Astrocyte of the spinal cord (primary cell): ENCODE results near the gene ENPP1.

Source experiments
- DNase-seq: peaks from one replicate; pipeline ENCODE4 v3.0.0; 2011; ENCODE audit warnings: low read depth, low spot score
- H3K4me3 ChIP-seq: 2 replicates; pipeline ENCODE4 v1.5.1; 2011; ENCODE audit warnings: low read depth, mild to moderate bottlenecking, low read length, moderate library complexity
- CTCF ChIP-seq: IDR thresholded peaks from 2 replicates; pipeline ENCODE4 v1.5.1; 2012; ENCODE audit warnings: low read depth, mild to moderate bottlenecking, low read length, inconsistent platforms
- in situ Hi-C: cut with HindIII; loops from 2 replicates; pipeline ENCODE4 v1.10.0; 2017; ENCODE audit warnings: low sequenced_read_pairs

The ENPP1 gene

GRCh38 chr6:131867744-131868143 lies 59.9 kb downstream of the ENPP1 start:
- H3K4me3 ChIP-seq: no peak overlapping the region
- peak; percentile 17 for DNase-seq
- in situ Hi-C loops: no loop called here
- no peak for TF ChIP-seq CTCF

GRCh38 chr6:131868836-131869235 lies 61.0 kb downstream of the ENPP1 start:
- DNase-seq: peak; percentile 40
- in situ Hi-C loops: no loop called here
- H3K4me3 ChIP-seq: no peak overlapping the region
- TF ChIP-seq CTCF: no peak

GRCh38 chr6:131875647-131876046 lies 67.8 kb downstream of the ENPP1 start:
- no peak overlapping the region for H3K4me3 ChIP-seq
- TF ChIP-seq CTCF: no peak
- DNase-seq: no peak
- in situ Hi-C loops: no loop called here

- no peak overlapping the region for H3K4me3 ChIP-seq
- in situ Hi-C loops: no loop called here
- TF ChIP-seq CTCF: no peak
- no peak for DNase-seq
Measured at GRCh38 chr6:131876545-131876944, 68.7 kb downstream of the ENPP1 start.

- no peak overlapping the region for H3K4me3 ChIP-seq
- in situ Hi-C loops: no loop called here
- no peak for TF ChIP-seq CTCF
- DNase-seq: no peak
Measured at GRCh38 chr6:131877999-131878789, 70.4 kb downstream of the ENPP1 start.

- no peak for TF ChIP-seq CTCF
- no peak for DNase-seq
- in situ Hi-C loops: no loop called here
- H3K4me3 ChIP-seq: no peak overlapping the region
Measured at GRCh38 chr6:131883016-131883415, 75.2 kb downstream of the ENPP1 start.
